Ascending aorta (tissue), 2 donors: Measurements from ENCODE around the gene LIME1. TPM values are rescaled to one million over a fixed set of nuclear protein-coding genes. Genes with fewer than 3 reads are reported as not detected.

ENCODE experiments used
- DNase-seq, 2 donors: peaks; one replicate each; pipeline ENCODE4 v3.0.0-alpha.2; 2019; ENCODE audit warnings: low spot score in 2 of 2
- H3K27ac ChIP-seq, 2 donors: fragments of 200-600 bp; sonication (generic); one replicate each; pipeline ENCODE4 v1.5.1; 2016 to 2017; ENCODE audit warnings: mild to moderate bottlenecking in 1 of 2
- H3K27me3 ChIP-seq: fragments of 200-600 bp; sonication (generic); one replicate; pipeline ENCODE4 v1.5.1; 2017
- H3K36me3 ChIP-seq, 2 donors: fragments of 200-600 bp; sonication (generic); one replicate each; pipeline ENCODE4 v1.5.1; 2016
- H3K4me1 ChIP-seq, 2 donors: fragments of 200-600 bp; sonication (generic); one replicate each; pipeline ENCODE4 v1.5.1; 2016 to 2017; ENCODE audit warnings: mild to moderate bottlenecking in 1 of 2
- H3K4me3 ChIP-seq, 2 donors: fragments of 200-600 bp; sonication (generic); one replicate each; pipeline ENCODE4 v1.5.1; 2016 to 2017; ENCODE audit warnings: mild to moderate bottlenecking in 1 of 2
- H3K9me3 ChIP-seq, 2 donors: fragments of 200-600 bp; sonication (generic); one replicate each; pipeline ENCODE4 v1.5.1; 2016
- intact Hi-C: fragments of 100-400 bp; cut with DNase I; formaldehyde crosslinking; loops from one replicate; pipeline ENCODE4 v1.15.1; 2023
- total RNA-seq: library from RNA; depleted of rRNA; stranded (reverse); fragments of >200 nt; gene quantifications from one replicate; pipeline ENCODE4 v1.1.0, GENCODE V29; 2016
- TF ChIP-seq, protein P1 (sequence below), 3 experiments: fragments of 200-600 bp in 2 of 3; fragments of 450-650 bp in 1 of 3; sonication (generic) in 2 of 3; IDR thresholded peaks; one replicate each; pipeline ENCODE4 v1.5.1; 2016 to 2019; ENCODE audit warnings: antibody characterized with exemption in 3 of 3, mild to moderate bottlenecking in 1 of 3, moderate library complexity in 1 of 3

Gene LIME1
- total RNA-seq, 1 donor from 2014 or later = 7.3 TPM

DNA sequence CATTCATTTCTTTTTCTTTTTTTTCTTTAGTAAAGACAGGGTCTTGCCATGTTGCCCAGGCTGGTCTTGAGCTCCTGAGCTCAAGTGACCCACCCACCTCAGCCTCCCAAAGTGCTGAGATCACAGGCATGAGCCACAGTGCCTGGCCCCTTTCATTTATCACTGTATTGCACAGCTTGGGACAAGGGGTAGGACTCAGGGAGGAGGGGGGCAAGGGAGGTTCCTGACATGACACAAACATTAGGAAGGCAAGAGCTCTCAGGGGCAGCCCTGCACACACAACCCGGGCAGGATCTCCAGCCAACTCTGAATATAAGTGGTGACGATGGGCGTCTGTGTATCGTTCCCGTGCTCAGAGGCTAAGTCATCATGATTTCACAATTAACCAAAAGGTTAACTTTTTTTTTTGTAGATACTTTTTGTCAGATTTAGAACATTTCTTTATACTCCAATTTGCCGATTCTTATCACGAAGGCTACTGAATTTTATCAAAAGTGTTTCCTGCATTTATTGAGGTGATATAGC, 23.0 kb downstream of the LIME1 start:
- Histone ChIP-seq H3K36me3 (no peaks in the 10 kb centered on the region), H3K4me1 (no peaks in the 10 kb centered on the region), H3K27ac (no peak overlapping the region), H3K4me3 (no peak overlapping the region), H3K9me3 (no peaks in the 10 kb centered on the region), H3K27me3 (no peaks in the 10 kb centered on the region)
- intact Hi-C loops = no loop called here
- TF ChIP-seq, protein P1, sequence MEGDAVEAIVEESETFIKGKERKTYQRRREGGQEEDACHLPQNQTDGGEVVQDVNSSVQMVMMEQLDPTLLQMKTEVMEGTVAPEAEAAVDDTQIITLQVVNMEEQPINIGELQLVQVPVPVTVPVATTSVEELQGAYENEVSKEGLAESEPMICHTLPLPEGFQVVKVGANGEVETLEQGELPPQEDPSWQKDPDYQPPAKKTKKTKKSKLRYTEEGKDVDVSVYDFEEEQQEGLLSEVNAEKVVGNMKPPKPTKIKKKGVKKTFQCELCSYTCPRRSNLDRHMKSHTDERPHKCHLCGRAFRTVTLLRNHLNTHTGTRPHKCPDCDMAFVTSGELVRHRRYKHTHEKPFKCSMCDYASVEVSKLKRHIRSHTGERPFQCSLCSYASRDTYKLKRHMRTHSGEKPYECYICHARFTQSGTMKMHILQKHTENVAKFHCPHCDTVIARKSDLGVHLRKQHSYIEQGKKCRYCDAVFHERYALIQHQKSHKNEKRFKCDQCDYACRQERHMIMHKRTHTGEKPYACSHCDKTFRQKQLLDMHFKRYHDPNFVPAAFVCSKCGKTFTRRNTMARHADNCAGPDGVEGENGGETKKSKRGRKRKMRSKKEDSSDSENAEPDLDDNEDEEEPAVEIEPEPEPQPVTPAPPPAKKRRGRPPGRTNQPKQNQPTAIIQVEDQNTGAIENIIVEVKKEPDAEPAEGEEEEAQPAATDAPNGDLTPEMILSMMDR (IDR thresholded peaks at IDR 0.05) = no peak
- no peak for DNase-seq

DNA sequence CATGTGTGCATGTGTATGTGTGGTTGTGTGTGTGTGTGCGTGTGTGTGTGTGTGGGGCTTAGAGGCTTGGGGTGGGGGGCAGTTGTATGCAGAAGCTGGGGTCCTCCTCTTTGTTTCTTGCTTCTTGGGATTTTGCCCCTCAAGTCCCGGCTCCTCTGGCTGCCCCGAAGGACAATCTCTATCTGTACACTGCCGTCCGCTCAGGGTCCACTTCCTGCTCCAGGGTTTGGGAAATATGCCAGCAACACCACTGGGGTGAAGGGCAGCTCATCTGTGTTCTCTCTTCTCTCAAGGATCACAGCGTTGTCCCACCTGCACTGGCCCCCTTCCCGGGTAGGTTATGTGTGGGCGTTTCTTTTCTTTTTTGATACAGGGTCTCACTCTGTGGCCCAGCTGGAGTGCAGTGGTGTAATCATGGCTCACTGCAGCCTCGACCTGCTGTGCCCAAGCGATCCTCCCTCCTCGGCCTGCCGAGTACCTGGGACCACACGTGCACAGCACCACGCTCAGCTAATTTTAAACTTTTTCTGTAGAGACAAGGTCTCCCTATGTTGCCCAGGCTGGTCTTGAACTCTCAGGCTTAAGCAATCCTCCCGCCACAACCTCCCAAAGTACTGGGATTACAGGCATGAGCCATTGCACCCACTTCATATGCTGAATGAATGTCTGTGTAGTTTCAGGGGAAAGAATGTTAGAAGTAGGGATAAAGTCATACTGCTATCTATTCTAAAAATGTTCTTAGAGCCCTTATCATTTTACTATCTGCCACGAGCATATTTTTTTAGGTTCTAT, 28.8 kb downstream of the LIME1 start:
- H3K4me1 ChIP-seq = no peaks in the 10 kb centered on the region
- intact Hi-C loops = no loop called here
- no peak for DNase-seq
- no peak overlapping the region for H3K27ac ChIP-seq
- no peak overlapping the region for H3K4me3 ChIP-seq
- no peaks in the 10 kb centered on the region for H3K27me3 ChIP-seq
- TF ChIP-seq, protein P1 (IDR thresholded peaks at IDR 0.05) = no peak
- no peaks in the 10 kb centered on the region for H3K9me3 ChIP-seq
- H3K36me3 ChIP-seq = peaks cover 7 to 20% of the 10 kb centered on the region in 2 donors

DNA sequence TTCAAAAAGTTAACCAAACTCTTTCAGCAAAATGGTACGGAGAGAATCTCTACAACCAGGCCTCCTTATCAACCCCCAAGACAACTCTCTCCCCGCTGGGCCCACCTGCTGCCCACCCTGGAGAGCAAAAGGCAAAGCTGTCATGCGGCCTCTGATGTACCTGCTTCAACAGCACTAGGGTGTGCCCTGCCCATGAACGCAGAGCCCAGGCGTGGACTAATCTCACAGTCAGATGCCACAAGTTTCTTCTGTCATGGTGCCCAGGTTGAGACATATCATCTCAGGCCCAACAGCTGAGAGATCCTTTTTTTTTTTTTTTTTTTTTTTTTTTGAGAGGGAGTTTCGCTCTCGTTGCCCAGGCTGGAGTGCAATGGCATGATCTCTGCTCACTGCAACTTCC, 29.4 kb downstream of the LIME1 start:
- TF ChIP-seq, protein P1 (IDR thresholded peaks at IDR 0.05) = no peak
- DNase-seq = no peak
- Histone ChIP-seq H3K27ac (no peak overlapping the region), H3K4me1 (no peaks in the 10 kb centered on the region), H3K4me3 (no peak overlapping the region), H3K36me3 (peaks cover 7 to 20% of the 10 kb centered on the region in 2 donors), H3K27me3 (no peaks in the 10 kb centered on the region), H3K9me3 (no peaks in the 10 kb centered on the region)
- intact Hi-C loops = no loop called here

DNA sequence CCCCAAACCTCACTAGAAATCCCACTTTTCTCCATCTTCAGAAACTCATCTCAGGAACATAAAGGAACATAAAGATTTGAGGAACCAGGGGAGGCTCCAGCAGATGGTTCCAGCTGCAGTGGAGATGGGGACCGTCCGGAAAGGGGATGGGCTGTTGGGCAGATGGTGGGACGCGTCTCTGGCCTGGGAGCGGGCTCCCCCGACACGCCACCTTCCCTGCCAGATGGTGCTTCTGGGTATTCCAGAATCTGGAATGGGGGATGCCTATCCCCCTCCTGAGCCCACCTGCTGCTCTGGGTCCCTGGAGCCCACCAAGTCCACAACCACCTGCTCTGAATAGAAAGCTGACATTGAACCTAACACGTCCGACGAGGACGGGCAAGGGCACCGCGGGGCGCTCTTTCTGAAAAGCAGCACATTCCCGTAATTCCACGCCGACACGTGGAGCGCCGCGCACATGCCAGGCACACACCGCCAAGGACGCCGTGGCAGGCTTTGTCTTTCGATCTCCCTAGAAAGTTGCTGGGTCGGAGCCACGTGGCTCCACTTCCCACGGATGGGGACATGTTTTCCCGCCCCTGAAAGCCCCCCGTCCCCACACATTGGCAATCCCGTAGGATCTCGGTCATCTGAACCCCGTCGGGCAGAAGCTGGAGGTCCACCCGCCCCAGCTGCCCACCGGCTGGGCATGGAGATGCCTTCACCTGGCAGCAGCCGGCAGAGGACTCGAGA, 30.4 kb downstream of the LIME1 start:
- intact Hi-C loops = no loop called here
- DNase-seq = no peak
- Histone ChIP-seq H3K4me1 (no peaks in the 10 kb centered on the region), H3K9me3 (no peaks in the 10 kb centered on the region), H3K4me3 (no peak overlapping the region), H3K27me3 (no peaks in the 10 kb centered on the region), H3K27ac (no peak overlapping the region), H3K36me3 (peaks cover 7 to 20% of the 10 kb centered on the region in 2 donors)
- TF ChIP-seq, protein P1 (IDR thresholded peaks at IDR 0.05) = no peak

DNA sequence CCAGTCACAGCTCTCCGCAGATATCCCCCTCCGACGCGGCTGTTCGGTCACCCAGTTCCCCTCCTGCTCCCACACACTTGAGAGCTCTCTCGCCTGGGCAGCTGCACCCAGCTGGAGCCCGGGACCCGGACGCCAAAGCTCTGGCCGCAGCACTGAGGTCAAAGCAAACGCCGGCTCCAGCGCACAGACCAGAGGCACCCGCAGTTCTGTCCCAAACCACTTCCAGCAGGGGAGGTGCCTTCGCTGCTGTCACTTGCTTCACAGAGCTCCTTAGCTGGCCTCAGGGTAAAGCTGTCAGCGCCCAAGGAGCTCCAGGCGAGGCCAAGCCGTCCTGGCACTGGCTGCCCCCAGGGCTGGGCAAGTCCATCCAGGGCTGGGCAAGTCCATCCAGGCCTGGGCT, 31.0 kb downstream of the LIME1 start:
- TF ChIP-seq, protein P1 (IDR thresholded peaks at IDR 0.05) = no peak
- no peaks in the 10 kb centered on the region for H3K4me1 ChIP-seq
- peaks cover 7 to 20% of the 10 kb centered on the region in 2 donors for H3K36me3 ChIP-seq
- intact Hi-C loops = no loop called here
- H3K4me3 ChIP-seq = no peak overlapping the region
- DNase-seq = no peak
- H3K27ac ChIP-seq = no peak overlapping the region
- H3K9me3 ChIP-seq = no peaks in the 10 kb centered on the region
- no peaks in the 10 kb centered on the region for H3K27me3 ChIP-seq
